Stimulated activated CD8-positive, alpha-beta memory T cell treated with anti-CD3 and anti-CD28 coated beads, Interleukin-12 subunit alpha, Interleukin-12 subunit beta, amount 100 ng/mL, for 24 hours (primary cell): ENCODE measurements around the gene OR13J1.

ENCODE experiments used
- DNase-seq: peaks from one replicate; pipeline ENCODE4 v3.0.0-alpha.2; 2020; ENCODE audit errors: extremely low read depth

Gene OR13J1

GRCh38 chr9:35859310-35859989, 10.8 kb downstream of the OR13J1 start:
- DNase-seq, result no peak

- no peak for DNase-seq
These were observed 11.7 kb downstream of the OR13J1 start for GRCh38 chr9:35858458-35858857.

GRCh38 chr9:35856882-35857281, 13.3 kb downstream of the OR13J1 start:
- DNase-seq, result no peak

- no peak for DNase-seq
These were observed 14.0 kb downstream of the OR13J1 start for GRCh38 chr9:35856206-35856605.

GRCh38 chr9:35854091-35854762, 16.0 kb downstream of the OR13J1 start:
- DNase-seq, result no peak

GRCh38 chr9:35852876-35853865, 17.0 kb downstream of the OR13J1 start:
- DNase-seq, result no peak

GRCh38 chr9:35852267-35852815, 17.9 kb downstream of the OR13J1 start:
- DNase-seq, result no peak

GRCh38 chr9:35847792-35848572, 22.2 kb downstream of the OR13J1 start:
- no peak for DNase-seq

GRCh38 chr9:35845824-35846771, 24.1 kb downstream of the OR13J1 start:
- no peak for DNase-seq

GRCh38 chr9:35844628-35845270, 25.5 kb downstream of the OR13J1 start:
- no peak for DNase-seq

- no peak for DNase-seq
These were observed 27.4 kb downstream of the OR13J1 start for GRCh38 chr9:35842795-35843194.

- no peak for DNase-seq
These were observed 28.0 kb downstream of the OR13J1 start for GRCh38 chr9:35842020-35842745.

GRCh38 chr9:35841645-35841900, 28.6 kb downstream of the OR13J1 start:
- DNase-seq, result no peak

GRCh38 chr9:35840881-35841644, 29.1 kb downstream of the OR13J1 start:
- no peak for DNase-seq

- no peak for DNase-seq
These were observed 30.3 kb downstream of the OR13J1 start for GRCh38 chr9:35839926-35840325.

- no peak for DNase-seq
These were observed 33.6 kb downstream of the OR13J1 start for GRCh38 chr9:35836595-35836994.

GRCh38 chr9:35835766-35836165, 34.4 kb downstream of the OR13J1 start:
- DNase-seq, result no peak

GRCh38 chr9:35835216-35835632, 35.0 kb downstream of the OR13J1 start:
- no peak for DNase-seq
